GM23248 (cell line): ENCODE measurements around the gene IFT25.

Experiments
- EZH2 ChIP-seq: fragments of 200-600 bp; sonication (generic); IDR thresholded peaks from 2 replicates; pipeline ENCODE4 v1.6.1; 2018; ENCODE audit warnings: antibody characterized with exemption, mild to moderate bottlenecking; ENCODE audit not compliant: insufficient read depth, poor library complexity, severe bottlenecking
- EZH2phosphoT487 ChIP-seq: fragments of 200-600 bp; sonication (generic); IDR thresholded peaks from 2 replicates; pipeline ENCODE4 v1.6.1; 2018; ENCODE audit warnings: antibody characterized with exemption, moderate library complexity, mild to moderate bottlenecking, low read depth; ENCODE audit not compliant: insufficient read depth

- TF ChIP-seq EZH2 = no peak
- TF ChIP-seq EZH2phosphoT487 = no peak
Measured at GRCh38 chr1:53945183-53945432, 391 bp downstream of the IFT25 start.
